Stimulated activated memory B cell treated with anti-CD40 and anti-IgM and Interleukin-4, amounts not matched to agents 10 μg/mL and 1 μg/mL and 100 μg/mL, for 72 hours (primary cell): ENCODE measurements around the gene PIK3C3.
A peak's percentile ranks its signal among the peaks of the same experiment; 100 is the strongest.

Experiments
- ATAC-seq: fragments of 150-1000 bp; cut with Tn5 transposase; 2 replicates; pipeline ENCODE4 v1.10.0; 2021
- H3K27ac Mint-ChIP-seq: one replicate; pipeline ENCODE4 v1.8.0; 2022; ENCODE audit warnings: mild to moderate bottlenecking, mixed read lengths
- H3K27me3 Mint-ChIP-seq: one replicate; pipeline ENCODE4 v1.8.0; 2022; ENCODE audit warnings: mixed read lengths
- H3K36me3 Mint-ChIP-seq: one replicate; pipeline ENCODE4 v1.8.0; 2022; ENCODE audit warnings: mixed read lengths
- H3K4me1 Mint-ChIP-seq: one replicate; pipeline ENCODE4 v1.8.0; 2022; ENCODE audit warnings: mixed read lengths
- H3K4me3 Mint-ChIP-seq: one replicate; pipeline ENCODE4 v1.8.0; 2022; ENCODE audit warnings: mild to moderate bottlenecking, moderate library complexity, mixed read lengths
- H3K9me3 Mint-ChIP-seq: one replicate; pipeline ENCODE4 v1.8.0; 2022; ENCODE audit warnings: mixed read lengths

Gene PIK3C3

GRCh38 chr18:41940506-41941215 is 14.4 kb upstream of the PIK3C3 start:
- ATAC-seq: no peak
- H3K27ac Mint-ChIP-seq: no peak overlapping the region
- no peak overlapping the region for H3K4me3 Mint-ChIP-seq
- H3K27me3 Mint-ChIP-seq: peaks cover 50% of the 10 kb centered on the region
- H3K36me3 Mint-ChIP-seq: no peaks in the 10 kb centered on the region
- H3K4me1 Mint-ChIP-seq: peaks cover 14% of the 10 kb centered on the region
- H3K9me3 Mint-ChIP-seq: no peaks in the 10 kb centered on the region

- Mint-ChIP-seq H3K4me1 (peaks cover 6% of the 10 kb centered on the region), H3K9me3 (no peaks in the 10 kb centered on the region), H3K27me3 (peaks cover 56% of the 10 kb centered on the region), H3K27ac (no peak overlapping the region), H3K4me3 (no peak overlapping the region), H3K36me3 (no peaks in the 10 kb centered on the region)
- no peak for ATAC-seq
Observed at GRCh38 chr18:41942254-41942653, 12.8 kb upstream of the PIK3C3 start.

GRCh38 chr18:41948544-41949110 is 6.4 kb upstream of the PIK3C3 start:
- no peaks in the 10 kb centered on the region for H3K4me1 Mint-ChIP-seq
- peaks cover 62% of the 10 kb centered on the region for H3K27me3 Mint-ChIP-seq
- ATAC-seq: no peak
- no peak overlapping the region for H3K4me3 Mint-ChIP-seq
- no peaks in the 10 kb centered on the region for H3K36me3 Mint-ChIP-seq
- H3K9me3 Mint-ChIP-seq: no peaks in the 10 kb centered on the region
- no peak overlapping the region for H3K27ac Mint-ChIP-seq

- Mint-ChIP-seq H3K27me3 (peaks cover 58% of the 10 kb centered on the region), H3K27ac (no peak overlapping the region), H3K4me1 (no peaks in the 10 kb centered on the region), H3K36me3 (no peaks in the 10 kb centered on the region), H3K4me3 (no peak overlapping the region), H3K9me3 (no peaks in the 10 kb centered on the region)
- no peak for ATAC-seq
Observed at GRCh38 chr18:41949206-41949920, 5.7 kb upstream of the PIK3C3 start.

GRCh38 chr18:41955688-41956087 is 654 bp downstream of the PIK3C3 start:
- H3K4me3 Mint-ChIP-seq: peak overlapping the region; percentile 100
- peaks cover 11% of the 10 kb centered on the region for H3K27me3 Mint-ChIP-seq
- peak overlapping the region; percentile 93 for H3K27ac Mint-ChIP-seq
- H3K36me3 Mint-ChIP-seq: peaks cover 21% of the 10 kb centered on the region
- peaks cover 33% of the 10 kb centered on the region for H3K4me1 Mint-ChIP-seq
- no peak for ATAC-seq
- no peaks in the 10 kb centered on the region for H3K9me3 Mint-ChIP-seq

GRCh38 chr18:41959045-41959444 is 4.0 kb downstream of the PIK3C3 start:
- H3K36me3 Mint-ChIP-seq: peaks cover 39% of the 10 kb centered on the region
- no peak for ATAC-seq
- H3K4me3 Mint-ChIP-seq: no peak overlapping the region
- H3K9me3 Mint-ChIP-seq: no peaks in the 10 kb centered on the region
- no peaks in the 10 kb centered on the region for H3K27me3 Mint-ChIP-seq
- no peak overlapping the region for H3K27ac Mint-ChIP-seq
- peaks cover 33% of the 10 kb centered on the region for H3K4me1 Mint-ChIP-seq

GRCh38 chr18:41965634-41966255 is 10.7 kb downstream of the PIK3C3 start:
- no peak for ATAC-seq
- Mint-ChIP-seq H3K27ac (no peak overlapping the region), H3K9me3 (no peaks in the 10 kb centered on the region), H3K4me3 (no peak overlapping the region), H3K36me3 (peaks cover 40% of the 10 kb centered on the region), H3K4me1 (no peaks in the 10 kb centered on the region), H3K27me3 (no peaks in the 10 kb centered on the region)

GRCh38 chr18:41966943-41967342 is 11.9 kb downstream of the PIK3C3 start:
- ATAC-seq: no peak
- Mint-ChIP-seq H3K27me3 (no peaks in the 10 kb centered on the region), H3K9me3 (no peaks in the 10 kb centered on the region), H3K36me3 (peaks cover 39% of the 10 kb centered on the region), H3K4me1 (no peaks in the 10 kb centered on the region), H3K4me3 (no peak overlapping the region), H3K27ac (no peak overlapping the region)

- Mint-ChIP-seq H3K4me3 (no peak overlapping the region), H3K9me3 (no peaks in the 10 kb centered on the region), H3K36me3 (peaks cover 36% of the 10 kb centered on the region), H3K27me3 (no peaks in the 10 kb centered on the region), H3K4me1 (peaks cover 5% of the 10 kb centered on the region), H3K27ac (no peak overlapping the region)
- ATAC-seq: no peak
Observed at GRCh38 chr18:41967680-41968079, 12.6 kb downstream of the PIK3C3 start.

GRCh38 chr18:41969881-41970280 is 14.8 kb downstream of the PIK3C3 start:
- Mint-ChIP-seq H3K4me1 (peaks cover 8% of the 10 kb centered on the region), H3K27me3 (no peaks in the 10 kb centered on the region), H3K4me3 (no peak overlapping the region), H3K9me3 (no peaks in the 10 kb centered on the region), H3K27ac (no peak overlapping the region), H3K36me3 (peaks cover 28% of the 10 kb centered on the region)
- ATAC-seq: no peak

- Mint-ChIP-seq H3K27me3 (no peaks in the 10 kb centered on the region), H3K27ac (no peak overlapping the region), H3K9me3 (no peaks in the 10 kb centered on the region), H3K4me3 (no peak overlapping the region), H3K4me1 (peaks cover 8% of the 10 kb centered on the region), H3K36me3 (peaks cover 38% of the 10 kb centered on the region)
- no peak for ATAC-seq
Observed at GRCh38 chr18:41972067-41972925, 17.3 kb downstream of the PIK3C3 start.

- no peak for ATAC-seq
- Mint-ChIP-seq H3K27me3 (no peaks in the 10 kb centered on the region), H3K4me1 (peaks cover 8% of the 10 kb centered on the region), H3K9me3 (no peaks in the 10 kb centered on the region), H3K4me3 (no peak overlapping the region), H3K36me3 (peaks cover 36% of the 10 kb centered on the region), H3K27ac (no peak overlapping the region)
Observed at GRCh38 chr18:41973983-41974382, 18.9 kb downstream of the PIK3C3 start.

GRCh38 chr18:41974796-41975201 is 19.8 kb downstream of the PIK3C3 start:
- H3K4me3 Mint-ChIP-seq: no peak overlapping the region
- no peak overlapping the region for H3K27ac Mint-ChIP-seq
- peaks cover 36% of the 10 kb centered on the region for H3K36me3 Mint-ChIP-seq
- no peak for ATAC-seq
- H3K27me3 Mint-ChIP-seq: no peaks in the 10 kb centered on the region
- no peaks in the 10 kb centered on the region for H3K9me3 Mint-ChIP-seq
- peaks cover 8% of the 10 kb centered on the region for H3K4me1 Mint-ChIP-seq

- Mint-ChIP-seq H3K9me3 (no peaks in the 10 kb centered on the region), H3K4me1 (peaks cover 8% of the 10 kb centered on the region), H3K4me3 (no peak overlapping the region), H3K36me3 (peaks cover 32% of the 10 kb centered on the region), H3K27me3 (no peaks in the 10 kb centered on the region), H3K27ac (no peak overlapping the region)
- no peak for ATAC-seq
Observed at GRCh38 chr18:41975284-41975683, 20.2 kb downstream of the PIK3C3 start.

- Mint-ChIP-seq H3K27me3 (no peaks in the 10 kb centered on the region), H3K9me3 (no peaks in the 10 kb centered on the region), H3K27ac (no peak overlapping the region), H3K4me1 (peaks cover 7% of the 10 kb centered on the region), H3K36me3 (peaks cover 27% of the 10 kb centered on the region), H3K4me3 (no peak overlapping the region)
- no peak for ATAC-seq
Observed at GRCh38 chr18:41977233-41977632, 22.2 kb downstream of the PIK3C3 start.
